WI38 (cell line): ENCODE data around the gene IQCF5.

ENCODE experiments used
- H3K4me3 ChIP-seq: 2 replicates; pipeline ENCODE4 v1.5.1; 2011; ENCODE audit warnings: low read depth, mild to moderate bottlenecking, control low read depth, low read length
- CTCF ChIP-seq: IDR thresholded peaks from 2 replicates; pipeline ENCODE4 v1.5.1; 2012; ENCODE audit warnings: low read depth, mild to moderate bottlenecking, control low read depth, low read length

The IQCF5 gene

DNA sequence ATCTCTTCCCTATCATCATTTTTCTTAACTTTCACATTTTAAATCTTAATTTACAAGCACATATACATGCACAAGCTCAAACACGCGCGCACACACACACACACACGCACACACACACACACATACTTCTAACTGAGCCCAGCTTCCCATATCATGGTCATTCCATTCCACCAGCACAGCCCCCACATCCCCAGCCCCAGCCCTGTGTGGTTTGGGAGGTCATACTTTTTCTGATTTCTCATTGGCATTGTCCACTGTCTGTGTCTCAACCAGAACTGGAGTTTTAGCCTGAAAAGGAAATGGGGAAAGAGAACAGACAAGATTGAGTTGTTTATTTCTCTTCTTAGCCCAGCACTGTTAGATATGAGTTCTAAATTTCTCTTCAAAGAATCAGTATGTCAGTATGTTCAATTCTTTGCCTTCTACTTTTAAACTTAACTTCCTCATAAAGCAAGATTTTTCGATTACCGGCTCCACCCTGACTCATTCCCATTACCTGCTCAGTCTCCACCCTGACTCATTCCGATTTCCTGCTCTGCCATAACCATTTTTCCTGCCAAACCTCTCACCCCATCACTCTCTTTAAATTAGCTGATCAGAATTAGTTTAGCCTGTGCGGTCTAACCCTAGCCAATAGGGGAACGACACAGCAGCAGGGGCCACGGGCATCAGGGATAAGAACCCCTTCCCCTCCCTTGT is 21.4 kb upstream of the IQCF5 start:
- no peak for TF ChIP-seq CTCF
- no peak overlapping the region for H3K4me3 ChIP-seq

GRCh38 chr3:51894939-51895338 is 19.5 kb upstream of the IQCF5 start:
- H3K4me3 ChIP-seq, result no peak overlapping the region
- TF ChIP-seq CTCF, result no peak

DNA sequence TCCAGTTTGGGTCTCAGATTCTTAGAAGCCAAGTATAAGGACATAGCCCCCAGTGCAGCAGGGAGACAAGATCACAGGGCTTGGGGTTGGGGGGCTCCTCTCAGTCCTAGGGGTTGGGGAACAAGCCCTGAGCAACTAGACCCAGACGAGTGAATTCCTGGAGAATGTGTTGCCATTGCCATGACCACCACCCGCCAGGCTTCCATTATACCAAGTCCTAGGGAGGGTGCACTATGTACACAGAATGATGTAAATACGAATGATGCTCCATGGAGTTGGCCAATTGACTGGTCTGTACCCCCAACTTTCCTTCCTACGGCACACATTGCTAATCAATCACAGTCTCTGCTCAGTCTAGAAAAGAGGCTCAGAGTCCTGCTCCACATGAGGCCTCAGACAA is 19.0 kb upstream of the IQCF5 start:
- TF ChIP-seq CTCF, result no peak
- H3K4me3 ChIP-seq, result no peak overlapping the region

GRCh38 chr3:51891242-51892039 is 16.0 kb upstream of the IQCF5 start:
- no peak overlapping the region for H3K4me3 ChIP-seq
- TF ChIP-seq CTCF, result no peak

DNA sequence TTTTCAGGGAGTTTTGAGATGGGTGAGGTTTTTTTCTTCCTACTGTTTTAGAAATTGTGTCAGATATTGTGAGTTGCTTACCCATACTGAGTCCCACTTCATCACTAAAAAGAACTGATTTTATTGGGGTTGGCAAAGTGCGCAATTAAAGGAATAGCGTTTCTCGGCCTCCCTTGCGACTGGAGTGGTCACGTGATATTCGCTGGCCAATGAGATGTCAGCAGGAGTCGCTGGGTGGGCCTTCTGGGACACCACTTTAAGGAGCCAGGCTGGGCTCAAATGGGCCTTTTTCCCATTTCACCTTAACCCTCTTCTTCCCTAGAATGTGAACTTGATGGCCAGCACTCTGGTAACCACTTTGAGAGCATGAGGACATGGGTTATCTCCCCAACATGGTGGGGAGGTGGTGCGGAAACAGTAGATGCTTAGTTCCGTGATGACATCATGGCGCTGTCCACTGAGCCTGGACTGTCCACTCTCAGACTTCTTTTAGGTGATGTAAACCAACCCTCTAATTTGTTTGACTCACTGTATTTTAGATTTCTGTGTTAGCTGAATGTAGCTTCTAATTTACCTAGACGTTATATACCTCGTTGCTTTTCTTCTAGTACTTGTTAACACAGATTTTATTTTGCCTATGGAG is 13.2 kb upstream of the IQCF5 start:
- TF ChIP-seq CTCF, result no peak
- no peak overlapping the region for H3K4me3 ChIP-seq

- no peak for TF ChIP-seq CTCF
- H3K4me3 ChIP-seq, result no peak overlapping the region
Measured at GRCh38 chr3:51887620-51888019, 12.2 kb upstream of the IQCF5 start.

GRCh38 chr3:51886447-51886846 is 11.0 kb upstream of the IQCF5 start:
- H3K4me3 ChIP-seq, result no peak overlapping the region
- TF ChIP-seq CTCF, result no peak
